Breast epithelium (tissue), 3 donors: ENCODE data around the gene MTX3.

Experiments
- CTCF ChIP-seq, 3 donors: fragments of 450-650 bp; IDR thresholded peaks; one replicate each; pipeline ENCODE4 v1.5.1; 2016 to 2017; ENCODE audit warnings: antibody characterized with exemption in 3 of 3, mild to moderate bottlenecking in 3 of 3, moderate library complexity in 3 of 3
- POLR2A ChIP-seq: fragments of 450-650 bp; IDR thresholded peaks from one replicate; pipeline ENCODE4 v1.6.1; 2016; ENCODE audit warnings: antibody characterized with exemption, mild to moderate bottlenecking, moderate library complexity
- POLR2AphosphoS5 ChIP-seq, 3 donors: sonication (generic); formaldehyde crosslinking; IDR thresholded peaks; one replicate each; pipeline ENCODE4 v1.6.1; 2017; ENCODE audit warnings: antibody characterized with exemption in 3 of 3

DNA sequence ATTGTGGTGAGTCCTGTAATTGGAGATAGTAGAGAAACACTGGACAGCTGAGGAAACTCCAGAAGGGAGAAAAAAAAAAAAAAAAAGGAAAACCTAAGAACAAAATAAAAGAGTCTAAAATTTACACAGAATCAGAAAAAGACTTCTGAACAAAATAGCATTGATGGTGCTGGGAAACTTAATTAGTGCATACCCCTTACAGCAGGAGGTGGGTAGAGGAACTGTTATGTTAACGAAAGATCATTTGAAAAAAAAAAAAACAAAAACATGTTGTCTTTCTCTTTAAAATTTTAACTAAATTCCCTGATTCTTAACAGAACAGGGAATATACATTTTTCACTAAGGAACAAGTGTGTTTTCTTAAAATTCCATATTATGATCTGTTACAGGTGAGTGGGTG, 11.6 kb upstream of the MTX3 start:
- TF ChIP-seq CTCF (IDR thresholded peaks at IDR 0.05): no peak
- no peak for TF ChIP-seq POLR2A
- no peak for TF ChIP-seq POLR2AphosphoS5 (IDR thresholded peaks at IDR 0.05)
